ENCODE measurements around the gene SPRING1. TPM values are rescaled to one million over a fixed set of nuclear protein-coding genes. Genes with fewer than 3 reads are reported as not detected.

Gene SPRING1
- total RNA-seq, 1 experiment from 2014 or later, result 44.2 TPM

DNA sequence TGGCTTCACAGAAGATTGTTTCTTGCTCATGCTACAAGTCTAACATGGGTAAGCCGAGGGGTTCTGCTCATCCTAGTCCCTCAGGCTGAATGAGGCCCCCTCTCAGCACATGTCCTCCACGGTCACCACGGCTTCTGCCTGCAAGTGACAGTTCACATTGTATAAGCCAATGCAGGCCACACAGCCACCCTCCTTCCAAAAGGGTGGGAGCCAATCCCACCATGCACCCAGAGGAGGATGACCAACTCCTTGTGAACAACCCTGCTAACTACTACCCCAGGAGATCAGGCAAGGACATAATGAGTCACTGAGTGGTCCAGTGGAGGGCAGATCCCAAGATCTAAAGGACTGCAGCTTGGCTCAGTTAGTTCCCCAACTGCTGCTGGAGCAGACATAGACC lies 6.1 kb downstream of the SPRING1 start:
- TF ChIP-seq CTCF (conservative IDR thresholded peaks at IDR 0.05), result no peak
- no peak for DNase-seq
- H4K8ac ChIP-seq (replicated peaks; ENCODE audit: insufficient read length, low read depth, low read length), result no peak overlapping the region
- H3K27me3 ChIP-seq (ENCODE audit: insufficient read depth, low read length), result no peaks in the 10 kb centered on the region
- no peak overlapping the region for H4K91ac ChIP-seq (ENCODE audit: insufficient read length, low read depth, low read length)
- H2BK20ac ChIP-seq (ENCODE audit: low read depth, low read length, poor library complexity, severe bottlenecking), result no peak overlapping the region
- no peak overlapping the region for H3K4me2 ChIP-seq (ENCODE audit: insufficient read depth, insufficient read length, low read length)
- H3K18ac ChIP-seq (ENCODE audit: insufficient read length, low read depth, low read length), result no peak overlapping the region
- no peak overlapping the region for H3K4me3 Mint-ChIP-seq
- no peak overlapping the region for H2AK5ac ChIP-seq (ENCODE audit: insufficient read length, low read length)
- H3K27ac ChIP-seq (ENCODE audit: insufficient read length, low read depth, low read length), result no peak overlapping the region
- no peak overlapping the region for H2BK15ac ChIP-seq (ENCODE audit: low read depth, low read length)
- H3K4me1 Mint-ChIP-seq, result peaks cover 12 to 16% of the 10 kb centered on the region in 2 experiments
- no peak overlapping the region for H3K9ac ChIP-seq (ENCODE audit: extremely low read depth, insufficient read length, low read length)
- no peaks in the 10 kb centered on the region for H3K27me3 Mint-ChIP-seq (ENCODE audit: low read depth)
- no peak overlapping the region for H2BK120ac ChIP-seq (ENCODE audit: low read depth, low read length, poor library complexity, severe bottlenecking)
- no peak overlapping the region for H4K5ac ChIP-seq (ENCODE audit: insufficient read length, low read depth, low read length)
- H2BK12ac ChIP-seq (ENCODE audit: insufficient read length, low read depth, low read length), result no peak overlapping the region
- no peaks in the 10 kb centered on the region for H4K20me1 ChIP-seq (ENCODE audit: control insufficient read depth, insufficient read depth, insufficient read length)
- H2AFZ ChIP-seq (ENCODE audit: low read length), result no peak overlapping the region
- H3K9me3 Mint-ChIP-seq, result no peaks in the 10 kb centered on the region
- no peaks in the 10 kb centered on the region; the same call in 1 of the 2 replicates for H3K4me1 ChIP-seq (ENCODE audit: insufficient read depth, low read length)
- peaks cover 6% of the 10 kb centered on the region; the same call in 1 of the 2 replicates for H3K79me2 ChIP-seq (ENCODE audit: insufficient read depth, low read length)
- no CpG with 5 or more reads among the region's 3 CpGs for WGBS (ENCODE audit: extremely low coverage, insufficient read length, low lambda C conversion rate)
- H3K23ac ChIP-seq (ENCODE audit: insufficient read length, low read depth, low read length), result no peak overlapping the region
- H3T11ph ChIP-seq (ENCODE audit: low read length), result no peak overlapping the region
- H3K56ac ChIP-seq (ENCODE audit: insufficient read length, low read depth, low read length), result no peak overlapping the region
- H3K9me3 ChIP-seq (ENCODE audit: control insufficient read depth, low read depth, low read length), result no peaks in the 10 kb centered on the region
- no peak overlapping the region for H3K14ac ChIP-seq (ENCODE audit: insufficient read depth, low read length)
- H2BK5ac ChIP-seq (ENCODE audit: insufficient read length, low read length), result no peak overlapping the region
- peaks cover 4% of the 10 kb centered on the region for H3K79me1 ChIP-seq (ENCODE audit: insufficient read depth, low read depth, low read length, poor library complexity, severe bottlenecking)
- H3K27ac Mint-ChIP-seq, result no peak overlapping the region
- no peak overlapping the region for H3K4ac ChIP-seq (ENCODE audit: low read depth, low read length)
- H3K23me2 ChIP-seq (ENCODE audit: insufficient read length, low read depth, low read length, poor library complexity, severe bottlenecking), result peaks cover 3% of the 10 kb centered on the region
- peaks cover 6 to 19% (median 18%) of the 10 kb centered on the region in 3 experiments; a peak in 5 of 7 replicates for H3K36me3 Mint-ChIP-seq (ENCODE audit: insufficient read depth in 1 of 3, low read depth in 3 of 3)
